Karpas-422 (cell line): ENCODE measurements around the gene FAM227B. TPM values are rescaled to one million over a fixed set of nuclear protein-coding genes. Genes with fewer than 3 reads are reported as not detected.
"Not testable (repeated sequence)": the region's sequence is repeated elsewhere in the genome, so short reads cannot be mapped to it uniquely, and the experiment has no call there.

Experiments
- DNase-seq: peaks from one replicate; pipeline ENCODE4 v3.0.0-alpha.2; 2015
- H2AFZ ChIP-seq: fragments of 200-600 bp; sonication (generic); 2 replicates; pipeline ENCODE4 v1.6.1; 2014; ENCODE audit warnings: antibody characterized with exemption, low read length, mixed read lengths
- H3K27ac ChIP-seq: fragments of 200-600 bp; sonication (generic); 2 replicates; pipeline ENCODE4 v1.5.1; 2014; ENCODE audit warnings: mild to moderate bottlenecking, low read length, moderate library complexity
- H3K27me3 ChIP-seq: fragments of 200-600 bp; sonication (generic); 2 replicates; pipeline ENCODE4 v1.6.1; 2014; ENCODE audit warnings: low read length, mixed read lengths
- H3K36me3 ChIP-seq: fragments of 200-600 bp; sonication (generic); 2 replicates; pipeline ENCODE4 v1.6.1; 2014; ENCODE audit warnings: low read length, mixed read lengths; ENCODE audit not compliant: insufficient read depth
- H3K4me1 ChIP-seq: fragments of 200-600 bp; sonication (generic); 2 replicates; pipeline ENCODE4 v1.6.1; 2014; ENCODE audit warnings: mild to moderate bottlenecking, low read length, mixed read lengths
- H3K4me2 ChIP-seq: fragments of 200-600 bp; sonication (generic); 2 replicates; pipeline ENCODE4 v1.6.1; 2014; ENCODE audit warnings: low read length, low read depth, mild to moderate bottlenecking; ENCODE audit not compliant: poor library complexity, severe bottlenecking
- H3K4me3 ChIP-seq: fragments of 200-600 bp; sonication (generic); 2 replicates; pipeline ENCODE4 v1.5.1; 2014; ENCODE audit warnings: mild to moderate bottlenecking, antibody characterized with exemption, low read length, mixed read lengths
- H3K79me2 ChIP-seq: fragments of 200-600 bp; sonication (generic); 2 replicates; pipeline ENCODE4 v1.6.1; 2014; ENCODE audit warnings: mild to moderate bottlenecking, low read length, mixed read lengths
- H3K9ac ChIP-seq: fragments of 200-600 bp; sonication (generic); 2 replicates; pipeline ENCODE4 v1.6.0; 2014; ENCODE audit warnings: low read length
- H3K9me2 ChIP-seq: fragments of 200-600 bp; sonication (generic), shearing (Covaris generic); replicated peaks from 2 replicates; pipeline ENCODE4 v1.6.0; 2014; ENCODE audit warnings: mild to moderate bottlenecking, low read length, moderate library complexity; ENCODE audit not compliant: insufficient read depth
- H3K9me3 ChIP-seq: fragments of 300-700, 200-600 bp; sonication (generic); 2 replicates; pipeline ENCODE4 v1.6.1; 2014; ENCODE audit warnings: low read length, mixed read lengths
- H4K20me1 ChIP-seq: fragments of 200-600 bp; sonication (generic); 2 replicates; pipeline ENCODE4 v1.6.1; 2014; ENCODE audit warnings: mild to moderate bottlenecking, antibody characterized with exemption, low read length, low read depth; ENCODE audit not compliant: insufficient read depth
- total RNA-seq: library from RNA; depleted of rRNA; stranded (reverse); fragments of >200 nt; shearing (Covaris generic); gene quantifications from 2 replicates; pipeline ENCODE4 v1.2.3, GENCODE V29; 2014; ENCODE audit warnings: low replicate concordance

The FAM227B gene
- total RNA-seq, 1 experiment from 2014 or later, result 4.4 TPM

DNA sequence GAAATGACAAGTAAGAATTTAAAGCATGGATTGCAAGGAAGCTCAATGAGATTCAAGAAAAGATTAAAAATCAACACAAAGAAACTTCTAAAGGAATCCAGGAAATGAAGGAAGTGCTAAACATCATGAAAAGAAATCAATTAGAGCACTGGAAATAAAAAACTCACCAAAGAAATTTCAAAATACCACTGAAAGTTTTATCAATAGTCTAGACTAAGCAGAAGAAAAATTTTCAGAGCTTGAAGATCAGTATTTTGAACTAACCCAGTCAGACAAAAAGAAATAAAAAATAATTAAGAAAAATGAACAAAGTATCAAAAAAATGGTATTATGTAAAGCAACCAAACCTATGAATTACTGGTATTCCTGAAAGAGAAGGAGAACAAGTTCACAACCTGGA lies 60.6 kb downstream of the FAM227B start:
- H3K9me2 ChIP-seq, result no peaks in the 10 kb centered on the region
- no peaks in the 10 kb centered on the region for H3K4me1 ChIP-seq
- H3K36me3 ChIP-seq, result no peaks in the 10 kb centered on the region
- H3K9me3 ChIP-seq, result peaks cover 13% of the 10 kb centered on the region
- no peaks in the 10 kb centered on the region for H3K79me2 ChIP-seq
- H3K9ac ChIP-seq, result no peak overlapping the region
- no peak overlapping the region for H3K4me3 ChIP-seq
- no peak overlapping the region for H2AFZ ChIP-seq
- H3K27ac ChIP-seq, result no peak overlapping the region
- H3K27me3 ChIP-seq, result no peaks in the 10 kb centered on the region
- H4K20me1 ChIP-seq, result no peaks in the 10 kb centered on the region
- DNase-seq, result no peak
- no peak overlapping the region for H3K4me2 ChIP-seq

DNA sequence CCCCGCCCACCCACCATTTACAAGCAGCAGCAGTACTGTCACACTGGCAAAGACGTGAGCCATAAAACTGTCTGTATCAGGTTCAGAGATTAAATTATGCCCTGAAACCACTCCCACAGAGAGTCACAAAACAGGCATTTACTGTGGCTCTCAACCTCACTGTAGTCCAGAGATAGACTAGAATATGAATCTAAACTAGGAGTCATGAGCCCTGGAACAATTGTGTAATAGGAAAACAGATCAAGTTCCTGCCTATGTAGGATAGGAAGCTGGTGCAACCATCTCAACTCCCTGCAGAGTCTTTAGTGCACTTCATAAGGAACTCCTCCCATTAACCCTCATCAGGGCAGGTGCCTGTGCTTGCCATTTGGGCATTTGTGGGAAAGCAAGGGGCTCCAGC lies 61.7 kb downstream of the FAM227B start:
- no peak overlapping the region for H3K4me2 ChIP-seq
- H4K20me1 ChIP-seq, result no peaks in the 10 kb centered on the region
- no peak overlapping the region for H3K9ac ChIP-seq
- H3K36me3 ChIP-seq, result no peaks in the 10 kb centered on the region
- peaks cover 9% of the 10 kb centered on the region for H3K9me3 ChIP-seq
- H3K4me3 ChIP-seq, result no peak overlapping the region
- H3K9me2 ChIP-seq, result no peaks in the 10 kb centered on the region
- no peak for DNase-seq
- H3K27me3 ChIP-seq, result no peaks in the 10 kb centered on the region
- H3K79me2 ChIP-seq, result no peaks in the 10 kb centered on the region
- H3K4me1 ChIP-seq, result no peaks in the 10 kb centered on the region
- H2AFZ ChIP-seq, result no peak overlapping the region
- no peak overlapping the region for H3K27ac ChIP-seq

DNA sequence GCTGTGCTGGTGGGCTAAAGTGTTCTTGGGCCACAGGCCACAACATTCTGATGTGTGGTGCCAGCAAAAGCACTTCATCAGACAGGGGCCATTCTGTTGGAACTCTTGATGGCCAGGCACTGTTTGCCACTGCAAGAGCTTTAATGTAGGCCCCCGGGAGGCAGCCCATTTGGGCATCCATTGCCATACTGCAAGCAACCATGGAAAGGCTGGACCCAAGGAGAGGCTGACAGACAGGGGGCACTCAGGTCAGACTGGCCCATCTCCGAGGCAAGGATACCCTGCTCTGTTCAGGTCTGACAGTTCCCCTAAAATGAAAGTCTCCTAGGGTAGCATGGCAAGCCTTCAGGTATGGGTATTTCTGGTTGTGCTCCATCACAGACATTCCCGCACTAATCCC lies 64.2 kb downstream of the FAM227B start:
- H3K79me2 ChIP-seq, result no peaks in the 10 kb centered on the region

DNA sequence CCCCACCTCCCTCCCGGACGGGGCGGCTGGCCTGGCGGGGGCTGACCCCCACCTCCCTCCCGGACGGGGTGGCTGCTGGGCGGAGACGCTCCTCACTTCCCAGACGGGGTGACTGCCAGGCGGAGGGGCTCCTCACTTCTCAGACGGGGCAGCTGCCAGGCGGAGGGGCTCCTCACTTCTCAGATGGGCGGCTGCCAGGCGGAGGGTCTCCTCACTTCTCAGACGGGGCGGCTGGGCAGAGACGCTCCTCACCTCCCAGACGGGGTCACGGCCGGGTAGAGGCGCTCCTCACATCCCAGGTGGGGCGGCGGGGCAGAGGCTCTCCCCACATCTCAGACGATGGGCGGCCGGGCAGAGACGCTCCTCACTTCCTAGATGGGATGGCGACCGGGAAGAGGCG lies 70.3 kb downstream of the FAM227B start:
- not testable (repeated sequence) for H3K9me2 ChIP-seq, H3K4me3 ChIP-seq, H3K27ac ChIP-seq

More for the DNA sequence above, 64.2 kb downstream of the FAM227B start:
- Histone ChIP-seq H3K27ac (no peak overlapping the region), H3K36me3 (no peaks in the 10 kb centered on the region), H2AFZ (no peak overlapping the region), H4K20me1 (no peaks in the 10 kb centered on the region), H3K9ac (no peak overlapping the region), H3K4me1 (no peaks in the 10 kb centered on the region), H3K9me2 (no peaks in the 10 kb centered on the region), H3K4me3 (no peak overlapping the region), H3K27me3 (no peaks in the 10 kb centered on the region), H3K9me3 (peaks cover 9% of the 10 kb centered on the region), H3K4me2 (no peak overlapping the region)
- no peak for DNase-seq

DNA sequence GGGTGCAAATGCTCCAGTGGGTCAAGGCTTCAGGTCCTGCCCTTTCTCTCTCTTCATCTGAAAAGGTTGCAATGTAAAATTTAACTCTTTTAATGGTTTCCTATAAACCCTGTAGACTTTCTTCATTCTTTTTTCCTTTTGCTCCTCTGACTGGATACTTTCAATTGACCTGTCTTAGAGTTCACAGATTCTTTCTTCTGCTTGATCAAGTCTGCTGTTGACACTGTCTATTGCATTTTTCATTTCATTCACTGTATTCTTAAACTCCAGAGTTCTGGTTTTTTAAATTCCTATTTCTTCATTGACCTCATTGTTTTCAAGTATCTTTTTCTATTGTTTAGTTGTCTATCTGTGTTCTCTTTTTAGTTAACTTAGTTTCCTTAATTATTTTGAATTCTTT lies 82.1 kb downstream of the FAM227B start:
- Histone ChIP-seq H3K27me3 (no peaks in the 10 kb centered on the region), H3K4me1 (no peaks in the 10 kb centered on the region), H3K4me3 (no peak overlapping the region), H3K9me2 (no peaks in the 10 kb centered on the region), H3K9ac (no peak overlapping the region), H2AFZ (no peak overlapping the region), H3K27ac (no peak overlapping the region), H3K36me3 (no peaks in the 10 kb centered on the region), H3K4me2 (no peak overlapping the region), H3K9me3 (peaks cover 15% of the 10 kb centered on the region), H3K79me2 (no peaks in the 10 kb centered on the region), H4K20me1 (no peaks in the 10 kb centered on the region)
- no peak for DNase-seq

More for the DNA sequence above, 70.3 kb downstream of the FAM227B start:
- H2AFZ ChIP-seq, DNase-seq, H3K36me3 ChIP-seq, H3K9ac ChIP-seq, H3K4me2 ChIP-seq, H3K9me3 ChIP-seq, H3K4me1 ChIP-seq, H4K20me1 ChIP-seq, H3K79me2 ChIP-seq, H3K27me3 ChIP-seq: not testable (repeated sequence)

DNA sequence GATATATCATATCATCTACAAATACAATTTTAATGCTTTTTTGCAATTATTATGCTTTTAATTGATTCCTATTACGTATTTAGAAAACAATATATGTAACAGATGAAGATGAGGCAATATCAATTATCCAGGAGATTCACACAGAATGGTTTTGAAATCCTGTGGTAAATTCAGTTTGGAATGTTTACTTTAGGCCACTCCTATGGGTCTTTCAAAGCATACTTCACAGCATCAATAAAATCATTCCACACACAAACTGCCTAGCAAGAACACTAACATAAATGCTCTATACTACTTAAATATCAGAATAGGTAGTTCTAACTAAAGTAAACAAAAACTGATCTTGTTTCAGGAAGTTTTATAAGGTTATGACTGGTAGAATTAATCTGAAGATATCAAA lies 90.5 kb downstream of the FAM227B start:
- Histone ChIP-seq H3K4me1 (no peaks in the 10 kb centered on the region), H3K27me3 (no peaks in the 10 kb centered on the region), H3K27ac (no peak overlapping the region), H3K9ac (no peak overlapping the region), H3K36me3 (no peaks in the 10 kb centered on the region), H3K4me3 (no peak overlapping the region), H2AFZ (no peak overlapping the region), H3K9me3 (no peaks in the 10 kb centered on the region), H3K79me2 (no peaks in the 10 kb centered on the region), H3K4me2 (no peak overlapping the region), H3K9me2 (no peaks in the 10 kb centered on the region), H4K20me1 (no peaks in the 10 kb centered on the region)
- DNase-seq, result no peak

DNA sequence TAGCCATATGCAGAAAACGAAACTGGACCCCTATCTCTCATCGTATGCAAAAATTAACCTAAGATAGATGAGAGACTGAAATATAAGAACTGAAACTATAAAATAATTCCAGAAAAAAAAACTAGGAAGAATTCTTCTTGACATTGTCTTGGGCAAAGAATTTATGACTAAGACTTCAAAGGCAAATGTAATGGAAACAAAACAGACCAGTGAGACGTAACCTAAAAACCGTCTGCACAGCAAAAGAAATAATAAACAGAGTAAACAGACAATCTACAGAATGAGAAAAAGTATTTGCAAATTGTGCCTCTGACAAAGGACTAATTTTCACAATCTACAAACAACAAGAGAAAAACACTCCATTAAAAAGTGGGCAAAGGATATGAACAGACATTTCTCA lies 92.3 kb downstream of the FAM227B start:
- no peak overlapping the region for H3K9ac ChIP-seq
- no peaks in the 10 kb centered on the region for H4K20me1 ChIP-seq

DNA sequence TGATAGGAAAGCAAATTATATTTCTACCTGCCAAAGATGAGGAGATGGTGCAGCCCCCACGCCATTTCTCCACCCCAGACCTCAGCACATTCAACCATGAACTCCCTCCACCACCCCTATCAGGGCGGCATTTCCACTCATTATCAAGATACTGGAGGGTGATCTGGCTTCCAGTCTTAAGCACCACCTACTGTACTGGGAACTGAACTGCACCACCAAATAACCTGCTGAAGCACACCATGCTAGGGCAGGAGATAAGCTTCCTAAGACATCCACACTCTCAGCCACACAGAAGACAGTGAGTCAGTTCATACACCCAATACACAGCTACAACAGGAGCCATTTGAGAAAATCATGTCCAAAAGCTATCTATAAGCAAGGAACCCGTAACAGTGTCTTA lies 98.8 kb downstream of the FAM227B start:
- H3K27me3 ChIP-seq, result no peaks in the 10 kb centered on the region
- H2AFZ ChIP-seq, result no peak overlapping the region
- H3K9ac ChIP-seq, result no peak overlapping the region
- peak; percentile 51 for DNase-seq
- H4K20me1 ChIP-seq, result no peaks in the 10 kb centered on the region
- H3K36me3 ChIP-seq, result no peaks in the 10 kb centered on the region
- H3K79me2 ChIP-seq, result no peaks in the 10 kb centered on the region
- no peak overlapping the region for H3K4me3 ChIP-seq
- no peaks in the 10 kb centered on the region for H3K9me2 ChIP-seq
- H3K4me2 ChIP-seq, result no peak overlapping the region
- H3K9me3 ChIP-seq, result no peaks in the 10 kb centered on the region
- H3K4me1 ChIP-seq, result no peaks in the 10 kb centered on the region
- no peak overlapping the region for H3K27ac ChIP-seq

More for the DNA sequence above, 92.3 kb downstream of the FAM227B start:
- no peaks in the 10 kb centered on the region for H3K9me2 ChIP-seq
- H3K79me2 ChIP-seq, result no peaks in the 10 kb centered on the region
- H3K4me1 ChIP-seq, result no peaks in the 10 kb centered on the region
- no peak overlapping the region for H3K4me2 ChIP-seq
- no peak overlapping the region for H3K27ac ChIP-seq
- H3K36me3 ChIP-seq, result no peaks in the 10 kb centered on the region
- no peaks in the 10 kb centered on the region for H3K9me3 ChIP-seq
- no peaks in the 10 kb centered on the region for H3K27me3 ChIP-seq
- H3K4me3 ChIP-seq, result no peak overlapping the region
- no peak for DNase-seq
- H2AFZ ChIP-seq, result no peak overlapping the region

DNA sequence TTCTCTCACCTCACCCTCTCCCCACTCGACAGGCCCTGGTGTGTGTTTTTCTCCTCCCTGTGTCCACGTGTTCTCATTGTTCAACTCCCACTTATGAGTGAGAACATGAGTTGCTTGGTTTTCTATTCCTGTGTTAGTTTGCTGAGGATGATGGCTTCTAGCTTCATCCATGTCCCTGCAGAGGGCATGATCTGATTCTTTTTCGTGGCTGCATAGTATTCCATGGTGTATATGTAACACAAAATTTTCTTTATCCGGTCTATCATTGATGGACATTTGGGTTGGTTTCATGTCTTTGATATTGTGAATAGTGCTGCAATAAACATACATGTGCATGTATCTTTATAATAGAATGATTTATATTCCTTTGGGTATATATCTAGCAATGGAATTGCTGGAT lies 107.9 kb downstream of the FAM227B start:
- not testable (repeated sequence) for H3K79me2 ChIP-seq, H3K36me3 ChIP-seq, H3K27me3 ChIP-seq, DNase-seq, H3K9ac ChIP-seq, H3K4me1 ChIP-seq, H4K20me1 ChIP-seq, H3K27ac ChIP-seq, H3K9me3 ChIP-seq, H3K4me3 ChIP-seq, H2AFZ ChIP-seq, H3K9me2 ChIP-seq, H3K4me2 ChIP-seq
